Left ventricle myocardium inferior (tissue), 1 donor: Measurements from ENCODE around the gene C21orf58. TPM values are rescaled to one million over a fixed set of nuclear protein-coding genes. Genes with fewer than 3 reads are reported as not detected.
A peak's percentile ranks its signal among the peaks of the same experiment; 100 is the strongest.

ENCODE experiments used
- DNase-seq: peaks from one replicate; pipeline ENCODE4 v3.0.0-alpha.2; 2020
- H3K27ac ChIP-seq: fragments of 200-600 bp; replicated peaks from 2 replicates; pipeline ENCODE4 v1.8.0; 2021
- H3K27me3 ChIP-seq: fragments of 200-600 bp; 2 replicates; pipeline ENCODE4 v1.8.0; 2021; ENCODE audit warnings: low read depth
- H3K36me3 ChIP-seq: fragments of 200-600 bp; 2 replicates; pipeline ENCODE4 v1.8.0; 2021
- H3K4me1 ChIP-seq: fragments of 200-600 bp; 2 replicates; pipeline ENCODE4 v1.8.0; 2021
- H3K4me3 ChIP-seq: fragments of 200-600 bp; 2 replicates; pipeline ENCODE4 v1.8.0; 2021; ENCODE audit warnings: mild to moderate bottlenecking, moderate library complexity
- H3K9me3 ChIP-seq: fragments of 200-600 bp; replicated peaks from 2 replicates; pipeline ENCODE4 v1.8.0; 2021
- intact Hi-C: fragments of 100-400 bp; cut with micrococcal nuclease; formaldehyde crosslinking; loops from one replicate; pipeline ENCODE4 v1.11.0; 2022
- total RNA-seq: library from RNA; stranded (reverse); fragmentation: NEBNext Ultra II Directional; extraction: Animal tissue kit (Norgen Biotek cat#: 25700); gene quantifications from one replicate; pipeline ENCODE4 v1.2.1, GENCODE V29; 2021
- TF ChIP-seq, protein P1 (sequence below): fragments of 200-600 bp; IDR thresholded peaks from 2 replicates; pipeline ENCODE4 v1.8.0; 2021; ENCODE audit warnings: antibody characterized with exemption, mild to moderate bottlenecking, borderline replicate concordance
- donor health status: DM: no; HTN: yes; CAD: no; lungs with severe emphysema.

The C21orf58 gene
- total RNA-seq, 1 donor from 2014 or later = 1.5 TPM

DNA sequence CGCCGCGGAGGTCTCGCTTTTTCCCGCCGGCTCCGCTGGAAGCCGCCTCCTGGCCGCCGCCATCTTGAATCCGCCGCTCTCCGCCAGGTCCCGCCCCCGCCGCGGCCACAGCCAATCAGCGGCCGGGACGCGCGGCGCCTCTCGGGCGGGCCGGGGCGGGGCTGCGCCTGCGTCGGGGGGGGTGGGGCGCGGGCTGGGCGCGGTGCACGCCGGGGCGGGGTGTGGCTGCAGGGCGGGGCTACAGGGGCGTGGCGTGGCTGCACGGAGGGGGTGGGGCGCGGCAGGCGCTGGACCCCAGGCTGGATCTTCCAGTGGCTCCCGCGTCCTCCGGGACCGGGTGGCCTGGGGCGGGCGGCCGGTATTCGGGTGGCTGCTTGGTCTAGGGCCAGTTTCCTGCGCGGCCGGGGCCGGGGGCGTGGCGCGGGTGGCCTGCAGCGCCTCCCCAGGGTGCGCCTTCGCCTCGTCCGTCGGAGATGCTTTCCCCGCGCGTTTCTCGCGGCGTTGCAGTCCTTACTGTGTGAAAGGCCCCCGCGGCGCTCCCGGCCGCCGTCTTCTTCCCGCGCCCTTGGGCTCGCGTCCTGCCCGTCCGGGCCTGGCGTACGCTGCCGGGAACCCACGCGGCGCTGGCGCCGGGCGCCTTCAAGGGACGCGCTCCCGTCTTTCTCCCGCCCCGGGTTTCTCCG, 861 bp upstream of the C21orf58 start:
- Histone ChIP-seq H3K9me3 (no peaks in the 10 kb centered on the region), H3K27ac (peak overlapping the region; percentile 98), H3K36me3 (peaks cover 20% of the 10 kb centered on the region), H3K27me3 (no peaks in the 10 kb centered on the region), H3K4me1 (peaks cover 39% of the 10 kb centered on the region), H3K4me3 (peak overlapping the region; percentile 95)
- TF ChIP-seq, protein P1, sequence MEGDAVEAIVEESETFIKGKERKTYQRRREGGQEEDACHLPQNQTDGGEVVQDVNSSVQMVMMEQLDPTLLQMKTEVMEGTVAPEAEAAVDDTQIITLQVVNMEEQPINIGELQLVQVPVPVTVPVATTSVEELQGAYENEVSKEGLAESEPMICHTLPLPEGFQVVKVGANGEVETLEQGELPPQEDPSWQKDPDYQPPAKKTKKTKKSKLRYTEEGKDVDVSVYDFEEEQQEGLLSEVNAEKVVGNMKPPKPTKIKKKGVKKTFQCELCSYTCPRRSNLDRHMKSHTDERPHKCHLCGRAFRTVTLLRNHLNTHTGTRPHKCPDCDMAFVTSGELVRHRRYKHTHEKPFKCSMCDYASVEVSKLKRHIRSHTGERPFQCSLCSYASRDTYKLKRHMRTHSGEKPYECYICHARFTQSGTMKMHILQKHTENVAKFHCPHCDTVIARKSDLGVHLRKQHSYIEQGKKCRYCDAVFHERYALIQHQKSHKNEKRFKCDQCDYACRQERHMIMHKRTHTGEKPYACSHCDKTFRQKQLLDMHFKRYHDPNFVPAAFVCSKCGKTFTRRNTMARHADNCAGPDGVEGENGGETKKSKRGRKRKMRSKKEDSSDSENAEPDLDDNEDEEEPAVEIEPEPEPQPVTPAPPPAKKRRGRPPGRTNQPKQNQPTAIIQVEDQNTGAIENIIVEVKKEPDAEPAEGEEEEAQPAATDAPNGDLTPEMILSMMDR = no peak
- intact Hi-C loops = no loop called here
- DNase-seq = peak; percentile 87

GRCh38 chr21:46323227-46323709, 402 bp downstream of the C21orf58 start:
- TF ChIP-seq, protein P1 = no peak
- Histone ChIP-seq H3K27me3 (no peaks in the 10 kb centered on the region), H3K36me3 (peaks cover 13% of the 10 kb centered on the region), H3K4me3 (peak overlapping the region; percentile 95), H3K4me1 (peaks cover 44% of the 10 kb centered on the region), H3K9me3 (no peaks in the 10 kb centered on the region), H3K27ac (peak overlapping the region; percentile 98)
- intact Hi-C loops = no loop called here
- no peak for DNase-seq

DNA sequence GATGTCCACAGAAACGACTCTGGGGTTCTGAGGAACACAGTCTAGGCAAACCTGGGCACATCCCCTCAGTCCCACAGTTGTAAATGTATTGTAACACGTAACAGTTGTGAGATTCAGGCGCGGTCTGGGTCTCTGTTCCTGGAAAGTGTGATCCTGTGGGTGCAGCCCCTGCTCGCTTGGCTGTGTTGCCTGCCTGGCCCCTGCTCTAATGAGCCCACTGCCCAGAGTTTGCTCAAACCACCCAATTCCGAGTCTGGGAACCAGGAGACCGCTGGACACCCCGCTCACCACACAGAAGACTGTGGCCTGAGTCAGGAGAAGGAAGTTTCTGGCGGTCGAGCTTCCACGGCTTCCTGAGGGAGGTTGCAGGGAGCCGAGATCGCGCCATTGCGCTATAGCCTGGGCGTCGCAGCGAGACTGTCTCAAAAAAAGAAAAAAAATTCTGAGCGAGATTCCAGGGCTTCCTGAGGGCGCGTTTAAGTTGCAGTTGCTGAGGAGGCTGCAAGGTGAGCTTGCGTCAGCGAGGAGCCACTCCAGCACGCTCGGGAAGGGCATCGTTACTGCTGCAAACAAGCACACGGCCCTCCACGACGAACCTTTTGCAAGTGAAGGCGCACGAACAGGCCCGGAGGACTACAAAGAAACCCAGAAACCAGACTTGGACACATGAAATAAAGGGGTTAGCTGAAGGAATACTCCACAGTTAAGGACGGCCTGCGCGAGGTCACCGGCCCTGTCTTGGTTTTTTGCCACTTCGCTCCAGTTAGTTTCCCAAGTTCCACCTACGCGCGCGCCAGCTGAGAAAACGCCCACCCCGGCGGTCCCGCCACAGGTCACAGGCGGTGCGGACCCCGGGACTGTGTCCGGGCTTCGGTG, 1.1 kb downstream of the C21orf58 start:
- TF ChIP-seq, protein P1 = no peak
- DNase-seq = no peak
- intact Hi-C loops = no loop called here
- Histone ChIP-seq H3K4me3 (peak overlapping the region; percentile 95), H3K4me1 (peaks cover 50% of the 10 kb centered on the region), H3K27me3 (no peaks in the 10 kb centered on the region), H3K36me3 (peaks cover 6% of the 10 kb centered on the region), H3K9me3 (no peaks in the 10 kb centered on the region), H3K27ac (peak overlapping the region; percentile 98)

GRCh38 chr21:46320331-46320801, 3.3 kb downstream of the C21orf58 start:
- TF ChIP-seq, protein P1 = no peak
- H3K9me3 ChIP-seq = no peaks in the 10 kb centered on the region
- peaks cover 45% of the 10 kb centered on the region for H3K4me1 ChIP-seq
- no peak overlapping the region for H3K4me3 ChIP-seq
- H3K36me3 ChIP-seq = no peaks in the 10 kb centered on the region
- H3K27me3 ChIP-seq = no peaks in the 10 kb centered on the region
- intact Hi-C loops = no loop called here
- DNase-seq = no peak
- no peak overlapping the region for H3K27ac ChIP-seq

GRCh38 chr21:46319186-46319585, 4.5 kb downstream of the C21orf58 start:
- Histone ChIP-seq H3K4me1 (peaks cover 36% of the 10 kb centered on the region), H3K27ac (no peak overlapping the region), H3K4me3 (no peak overlapping the region), H3K9me3 (no peaks in the 10 kb centered on the region), H3K27me3 (no peaks in the 10 kb centered on the region), H3K36me3 (no peaks in the 10 kb centered on the region)
- TF ChIP-seq, protein P1 = no peak
- intact Hi-C loops = no loop called here
- DNase-seq = no peak
